Breast epithelium (tissue), 3 donors: ENCODE results near the gene CDKN1A.

ENCODE experiments used
- CTCF ChIP-seq, 3 donors: fragments of 450-650 bp; IDR thresholded peaks; one replicate each; pipeline ENCODE4 v1.5.1; 2016 to 2017; ENCODE audit warnings: antibody characterized with exemption in 3 of 3, mild to moderate bottlenecking in 3 of 3, moderate library complexity in 3 of 3
- POLR2A ChIP-seq: fragments of 450-650 bp; IDR thresholded peaks from one replicate; pipeline ENCODE4 v1.6.1; 2016; ENCODE audit warnings: antibody characterized with exemption, mild to moderate bottlenecking, moderate library complexity
- POLR2AphosphoS5 ChIP-seq, 3 donors: sonication (generic); formaldehyde crosslinking; IDR thresholded peaks; one replicate each; pipeline ENCODE4 v1.6.1; 2017; ENCODE audit warnings: antibody characterized with exemption in 3 of 3

DNA sequence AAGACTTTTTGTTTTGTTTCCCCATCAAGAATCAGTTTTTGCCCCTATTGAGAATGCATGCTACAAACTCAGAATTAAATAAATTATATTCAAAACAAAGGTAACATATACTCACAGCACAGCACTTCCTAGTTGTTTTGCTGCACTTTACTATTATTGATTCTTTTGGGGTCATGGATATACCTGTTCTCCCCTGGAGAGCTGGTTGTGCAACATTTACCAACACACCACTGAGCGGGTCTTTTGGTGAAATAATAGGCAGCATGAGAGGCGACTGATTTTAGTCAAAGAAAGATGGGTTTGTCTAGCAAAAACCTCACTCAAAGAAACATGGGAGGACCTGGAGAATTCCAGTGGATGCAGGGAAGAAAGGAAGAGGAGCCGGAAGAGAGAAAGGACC lies 39.9 kb upstream of the CDKN1A start:
- TF ChIP-seq CTCF (IDR thresholded peaks at IDR 0.05) (no peak), POLR2A (no peak), POLR2AphosphoS5 (IDR thresholded peaks at IDR 0.05) (no peak)
